H9 (cell line): ENCODE measurements around the gene ARFGAP1. TPM values are rescaled to one million over a fixed set of nuclear protein-coding genes. Genes with fewer than 3 reads are reported as not detected.

Source experiments
- DNase-seq: peaks from one replicate; pipeline ENCODE4 v3.0.0-alpha.2; 2017
- H2AFZ ChIP-seq: one replicate; pipeline ENCODE4 v1.6.1; 2013; ENCODE audit warnings: mild to moderate bottlenecking, low read length, control low read depth, moderate library complexity
- H2AK5ac ChIP-seq: 2 replicates; pipeline ENCODE4 v1.6.1; 2013; ENCODE audit warnings: low read length, control low read depth, mixed read lengths; ENCODE audit not compliant: insufficient read length
- H2BK120ac ChIP-seq: one replicate; pipeline ENCODE4 v1.6.1; 2013; ENCODE audit warnings: low read depth, mild to moderate bottlenecking, low read length, control low read depth, inconsistent platforms; ENCODE audit not compliant: poor library complexity, severe bottlenecking
- H2BK12ac ChIP-seq: 2 replicates; pipeline ENCODE4 v1.6.1; 2013; ENCODE audit warnings: low read length, control low read depth, mixed read lengths, low read depth; ENCODE audit not compliant: insufficient read length
- H2BK15ac ChIP-seq: 2 replicates; pipeline ENCODE4 v1.6.1; 2013; ENCODE audit warnings: low read depth, low read length, control low read depth
- H2BK20ac ChIP-seq: one replicate; pipeline ENCODE4 v1.6.1; 2013; ENCODE audit warnings: low read depth, mild to moderate bottlenecking, low read length, control low read depth, inconsistent platforms; ENCODE audit not compliant: poor library complexity, severe bottlenecking
- H2BK5ac ChIP-seq: 2 replicates; pipeline ENCODE4 v1.6.1; 2013; ENCODE audit warnings: low read length, control low read depth, mixed read lengths; ENCODE audit not compliant: insufficient read length
- H3K14ac ChIP-seq: 2 replicates; pipeline ENCODE4 v1.6.1; 2013; ENCODE audit warnings: low read length, control low read depth; ENCODE audit not compliant: insufficient read depth
- H3K18ac ChIP-seq: 2 replicates; pipeline ENCODE4 v1.6.1; 2013; ENCODE audit warnings: low read depth, mild to moderate bottlenecking, mixed read lengths, low read length, control low read depth; ENCODE audit not compliant: insufficient read length
- H3K23ac ChIP-seq: 2 replicates; pipeline ENCODE4 v1.6.1; 2013; ENCODE audit warnings: low read length, control low read depth, mixed read lengths, low read depth; ENCODE audit not compliant: insufficient read length
- H3K23me2 ChIP-seq: 2 replicates; pipeline ENCODE4 v1.6.1; 2013; ENCODE audit warnings: low read depth, mild to moderate bottlenecking, mixed read lengths, low read length, control low read depth; ENCODE audit not compliant: insufficient read length, poor library complexity, severe bottlenecking
- H3K27ac ChIP-seq: 2 replicates; pipeline ENCODE4 v1.5.1; 2013; ENCODE audit warnings: low read length, control low read depth, mixed read lengths, low read depth; ENCODE audit not compliant: insufficient read length
- H3K27me3 ChIP-seq: 2 replicates; pipeline ENCODE4 v1.6.1; 2013; ENCODE audit warnings: low read length, control low read depth, inconsistent platforms; ENCODE audit not compliant: insufficient read depth
- H3K4ac ChIP-seq: 2 replicates; pipeline ENCODE4 v1.6.1; 2013; ENCODE audit warnings: low read depth, mild to moderate bottlenecking, control low read depth, inconsistent platforms, low read length, moderate library complexity
- H3K4me1 ChIP-seq: 2 replicates; pipeline ENCODE4 v1.6.1; 2013; ENCODE audit warnings: low read length, control low read depth, inconsistent platforms; ENCODE audit not compliant: insufficient read depth
- H3K4me2 ChIP-seq: 2 replicates; pipeline ENCODE4 v1.6.1; 2013; ENCODE audit warnings: low read length, control low read depth, mixed read lengths; ENCODE audit not compliant: insufficient read length, insufficient read depth
- H3K56ac ChIP-seq: 2 replicates; pipeline ENCODE4 v1.6.1; 2013; ENCODE audit warnings: low read depth, mild to moderate bottlenecking, mixed read lengths, low read length, control low read depth; ENCODE audit not compliant: insufficient read length
- H3K79me1 ChIP-seq: 2 replicates; pipeline ENCODE4 v1.6.1; 2013; ENCODE audit warnings: low read depth, mild to moderate bottlenecking, moderate library complexity, low read length, control low read depth, inconsistent platforms; ENCODE audit not compliant: insufficient read depth, poor library complexity, severe bottlenecking
- H3K79me2 ChIP-seq: 2 replicates; pipeline ENCODE4 v1.6.1; 2013; ENCODE audit warnings: low read length, control low read depth, inconsistent platforms; ENCODE audit not compliant: insufficient read depth
- H3K9ac ChIP-seq: 2 replicates; pipeline ENCODE4 v1.6.1; 2013; ENCODE audit warnings: low read length, control low read depth, mixed read lengths; ENCODE audit not compliant: insufficient read length; ENCODE audit errors: extremely low read depth
- H3K9me3 ChIP-seq: one replicate; pipeline ENCODE4 v1.6.1; 2013; ENCODE audit warnings: low read depth, low read length, inconsistent platforms; ENCODE audit not compliant: control insufficient read depth
- H3T11ph ChIP-seq: one replicate; pipeline ENCODE4 v1.6.1; 2013; ENCODE audit warnings: mild to moderate bottlenecking, low read length, control low read depth, inconsistent platforms
- H4K20me1 ChIP-seq: one replicate; pipeline ENCODE4 v1.6.1; 2013; ENCODE audit not compliant: control insufficient read depth, insufficient read length, insufficient read depth
- H4K5ac ChIP-seq: 2 replicates; pipeline ENCODE4 v1.6.1; 2013; ENCODE audit warnings: low read depth, mild to moderate bottlenecking, mixed read lengths, low read length, control low read depth; ENCODE audit not compliant: insufficient read length
- H4K8ac ChIP-seq: replicated peaks from 2 replicates; pipeline ENCODE4 v1.6.1; 2013; ENCODE audit warnings: low read length, control low read depth, mixed read lengths, low read depth; ENCODE audit not compliant: insufficient read length
- H4K91ac ChIP-seq: 2 replicates; pipeline ENCODE4 v1.6.1; 2013; ENCODE audit warnings: low read depth, mild to moderate bottlenecking, moderate library complexity, mixed read lengths, low read length, control low read depth; ENCODE audit not compliant: insufficient read length
- H3K27ac Mint-ChIP-seq, 3 experiments: 2 replicates in 2 of 3; 3 replicates in 1 of 3; pipeline ENCODE4 v1.8.0; 2020 to 2021; ENCODE audit warnings: mixed read lengths in 3 of 3, mild to moderate bottlenecking in 1 of 3, moderate library complexity in 1 of 3
- H3K27me3 Mint-ChIP-seq: 2 replicates; pipeline ENCODE4 v1.8.0; 2021; ENCODE audit warnings: low read depth, mild to moderate bottlenecking, moderate library complexity, mixed read lengths
- H3K36me3 Mint-ChIP-seq, 3 experiments: 2 replicates in 2 of 3; 3 replicates in 1 of 3; pipeline ENCODE4 v1.8.0; 2020 to 2021; ENCODE audit warnings: low read depth in 3 of 3, mixed read lengths in 3 of 3; ENCODE audit not compliant: insufficient read depth in 1 of 3
- H3K4me1 Mint-ChIP-seq, 2 experiments: 2 replicates each; pipeline ENCODE4 v1.8.0; 2020; ENCODE audit warnings: mixed read lengths in 2 of 2
- H3K4me3 Mint-ChIP-seq, 2 experiments: 2 replicates in 1 of 2; 3 replicates in 1 of 2; pipeline ENCODE4 v1.8.0; 2020 to 2021; ENCODE audit warnings: mild to moderate bottlenecking in 2 of 2, mixed read lengths in 2 of 2, moderate library complexity in 1 of 2
- H3K9me3 Mint-ChIP-seq, 2 experiments: 2 replicates in 1 of 2; 3 replicates in 1 of 2; pipeline ENCODE4 v1.8.0; 2020; ENCODE audit warnings: mild to moderate bottlenecking in 2 of 2, mixed read lengths in 2 of 2, moderate library complexity in 1 of 2
- WGBS: extraction: QIAGEN DNeasy Blood & Tissue Kit; methylation state at CpG from one replicate; pipeline ENCODE4 v1.1.7; 2013; ENCODE audit warnings: missing lambda C conversion rate, low lambda C conversion rate, mixed read lengths; ENCODE audit not compliant: insufficient read length; ENCODE audit errors: extremely low coverage; 5-methylcytosine and 5-hydroxymethylcytosine counted together
- total RNA-seq: library from RNA; stranded (reverse); gene quantifications from 2 replicates; pipeline ENCODE4 v1.2.1, GENCODE V29; 2021
- TF ChIP-seq, protein P1 (sequence below): fragments of 200-600 bp; sonication (generic); conservative IDR thresholded peaks from 3 replicates; pipeline ENCODE4 v1.8.0; 2021; ENCODE audit warnings: antibody characterized with exemption, mild to moderate bottlenecking

ARFGAP1 gene
- total RNA-seq, 1 experiment from 2014 or later = 114 TPM

DNA sequence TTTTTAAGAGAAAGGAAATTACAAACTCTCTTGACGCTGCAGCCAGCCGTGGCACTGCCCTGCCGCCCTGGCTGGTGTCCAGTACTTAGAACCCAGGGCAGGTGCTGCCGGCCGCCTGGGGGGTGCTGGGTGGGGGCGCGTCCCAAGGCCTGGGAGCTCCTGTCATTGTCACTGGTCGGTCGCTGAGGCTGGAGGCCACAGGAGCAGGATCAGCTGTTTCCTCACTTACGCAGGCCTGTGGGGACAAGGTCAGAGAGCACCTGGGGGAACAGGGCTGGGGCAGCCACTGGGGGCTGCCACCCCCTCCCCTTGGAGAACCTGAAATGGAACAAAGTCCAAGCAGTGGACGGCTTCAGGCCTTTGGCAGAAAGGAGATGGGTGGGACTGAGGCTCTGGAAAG, 31.3 kb upstream of the ARFGAP1 start:
- no peaks in the 10 kb centered on the region for H3K79me1 ChIP-seq
- no peak overlapping the region for H3K23ac ChIP-seq
- no peak overlapping the region for H3K56ac ChIP-seq
- TF ChIP-seq, protein P1, sequence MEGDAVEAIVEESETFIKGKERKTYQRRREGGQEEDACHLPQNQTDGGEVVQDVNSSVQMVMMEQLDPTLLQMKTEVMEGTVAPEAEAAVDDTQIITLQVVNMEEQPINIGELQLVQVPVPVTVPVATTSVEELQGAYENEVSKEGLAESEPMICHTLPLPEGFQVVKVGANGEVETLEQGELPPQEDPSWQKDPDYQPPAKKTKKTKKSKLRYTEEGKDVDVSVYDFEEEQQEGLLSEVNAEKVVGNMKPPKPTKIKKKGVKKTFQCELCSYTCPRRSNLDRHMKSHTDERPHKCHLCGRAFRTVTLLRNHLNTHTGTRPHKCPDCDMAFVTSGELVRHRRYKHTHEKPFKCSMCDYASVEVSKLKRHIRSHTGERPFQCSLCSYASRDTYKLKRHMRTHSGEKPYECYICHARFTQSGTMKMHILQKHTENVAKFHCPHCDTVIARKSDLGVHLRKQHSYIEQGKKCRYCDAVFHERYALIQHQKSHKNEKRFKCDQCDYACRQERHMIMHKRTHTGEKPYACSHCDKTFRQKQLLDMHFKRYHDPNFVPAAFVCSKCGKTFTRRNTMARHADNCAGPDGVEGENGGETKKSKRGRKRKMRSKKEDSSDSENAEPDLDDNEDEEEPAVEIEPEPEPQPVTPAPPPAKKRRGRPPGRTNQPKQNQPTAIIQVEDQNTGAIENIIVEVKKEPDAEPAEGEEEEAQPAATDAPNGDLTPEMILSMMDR = no peak
- no peak overlapping the region for H2AFZ ChIP-seq
- no peaks in the 10 kb centered on the region for H3K9me3 ChIP-seq
- no peak overlapping the region for H4K8ac ChIP-seq
- Mint-ChIP-seq H3K27ac (no peak overlapping the region), H3K36me3 (no peaks in the 10 kb centered on the region; a peak in 1 of 7 replicates), H3K9me3 (no peaks in the 10 kb centered on the region), H3K4me3 (no peak overlapping the region), H3K27me3 (peaks cover 3% of the 10 kb centered on the region; the same call in 1 of the 2 replicates), H3K4me1 (no peaks in the 10 kb centered on the region)
- H2BK5ac ChIP-seq = no peak overlapping the region
- no peaks in the 10 kb centered on the region for H3K79me2 ChIP-seq
- H4K91ac ChIP-seq = no peak overlapping the region
- DNase-seq = no peak
- H3T11ph ChIP-seq = no peak overlapping the region
- H3K4ac ChIP-seq = no peak overlapping the region
- H2AK5ac ChIP-seq = no peak overlapping the region
- no peak overlapping the region for H2BK15ac ChIP-seq
- no peak overlapping the region for H2BK120ac ChIP-seq
- H3K4me1 ChIP-seq = no peaks in the 10 kb centered on the region
- H3K4me2 ChIP-seq = no peak overlapping the region
- no peak overlapping the region for H2BK12ac ChIP-seq
- H2BK20ac ChIP-seq = no peak overlapping the region
- no peaks in the 10 kb centered on the region for H3K23me2 ChIP-seq
- WGBS = no CpG with 5 or more reads among the region's 11 CpGs
- no peak overlapping the region for H3K14ac ChIP-seq
- no peak overlapping the region for H4K5ac ChIP-seq
- no peak overlapping the region for H3K27ac ChIP-seq
- H3K27me3 ChIP-seq = no peaks in the 10 kb centered on the region
- H4K20me1 ChIP-seq = no peaks in the 10 kb centered on the region
- no peak overlapping the region for H3K18ac ChIP-seq
- H3K9ac ChIP-seq = no peak overlapping the region
